ENCODE data around the gene PEX11A. TPM values are rescaled to one million over a fixed set of nuclear protein-coding genes. Genes with fewer than 3 reads are reported as not detected.

The PEX11A gene
- total RNA-seq, 5 donors from 2014 or later (not counting 1 experiment from before 2014, with no cell fraction given): 0.91 to 4.0 (median 2.0) TPM

- H3K4me1 ChIP-seq (ENCODE audit: control insufficient read depth in 1 of 2, extremely low read depth in 1 of 2, insufficient read depth in 2 of 2, low read length in 2 of 2): peaks cover 3 to 14% of the 10 kb centered on the region in 2 experiments
- no peaks in the 10 kb centered on the region for H3K9me3 ChIP-seq
- 1% methylated on average over 72 of the region's 87 CpGs for WGBS (ENCODE audit: insufficient coverage)
- POLR2A ChIA-PET: no interaction called here
- peaks cover 0 to 47% of the 10 kb centered on the region in 2 experiments for H3K27me3 ChIP-seq (replicated peaks in 1 of 2; ENCODE audit: control insufficient read depth in 2 of 2, extremely low read depth in 1 of 2, insufficient read depth in 2 of 2, low read length in 1 of 2)
- H3K27ac Mint-ChIP-seq: peak within 1 kb of the TSS in 1 of 2 donors; percentile 5
- H3K4me3 Mint-ChIP-seq: peak within 1 kb of the TSS; percentile 49 to 80 (median 60)
- peaks cover 11% of the 10 kb centered on the region in 3 donors for H3K4me1 Mint-ChIP-seq
- H3K27ac ChIP-seq (ENCODE audit: low read length): no peak within 1 kb of the TSS
- peaks cover 41 to 58% of the 10 kb centered on the region in 2 donors for H3K27me3 Mint-ChIP-seq
- peak; percentile 43 to 58 (median 48) for ATAC-seq (replicated peaks in 1 of 4)
- no peaks in the 10 kb centered on the region for H3K9me3 Mint-ChIP-seq
- peak within 1 kb of the TSS; percentile 30 to 71 for H3K4me3 ChIP-seq (ENCODE audit: control insufficient read depth in 1 of 2, extremely low read depth in 1 of 2, low read length in 1 of 2)
- no peaks in the 10 kb centered on the region for H3K36me3 Mint-ChIP-seq
- DNase-seq: peak in 2 of 35 experiments; percentile 5 to 11
- CTCF ChIA-PET: no interaction called here
- H3K36me3 ChIP-seq (ENCODE audit: control insufficient read depth in 2 of 2, extremely low read depth in 1 of 2, insufficient read depth in 1 of 2, low read length in 1 of 2): no peaks in the 10 kb centered on the region
These were observed 35.4 kb downstream of the PEX11A start, which contains the start of gene KIF7 for GRCh38 chr15:89654847-89655805. KIF7 (minus strand) TSS chr15:89655467; CDS start chr15:89652930, 2,537 bp downstream.

DNA sequence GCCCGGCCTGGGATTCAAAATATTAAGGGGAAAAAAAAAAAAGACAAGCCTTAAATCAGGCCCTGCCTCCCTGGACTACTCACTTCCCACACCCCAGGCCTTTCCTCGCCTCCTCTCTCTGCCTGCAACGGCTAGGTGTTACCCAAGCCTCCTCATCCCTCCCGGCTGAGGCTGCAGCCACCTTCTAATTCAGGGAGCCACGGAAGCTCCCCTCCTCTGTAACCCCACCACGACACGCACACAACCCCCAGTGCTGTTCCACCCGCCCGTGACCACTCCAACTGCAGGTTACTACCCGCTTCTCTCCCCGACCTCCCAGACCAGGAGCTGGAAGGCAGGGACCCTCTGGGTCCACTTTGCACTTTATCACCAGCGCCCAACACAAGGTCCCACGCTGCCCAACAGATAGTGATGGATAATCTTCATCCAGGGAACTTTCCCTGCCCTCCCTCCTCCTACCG is 36.2 kb downstream of the PEX11A start:
- ATAC-seq (replicated peaks in 1 of 4): no peak

GRCh38 chr15:89653578-89653977 is 37.0 kb downstream of the PEX11A start:
- Mint-ChIP-seq H3K4me1 (peaks cover 11% of the 10 kb centered on the region in 3 donors), H3K27ac (no peak overlapping the region), H3K36me3 (no peaks in the 10 kb centered on the region), H3K9me3 (no peaks in the 10 kb centered on the region), H3K4me3 (no peak overlapping the region), H3K27me3 (peaks cover 29 to 45% of the 10 kb centered on the region in 2 donors)
- ATAC-seq (replicated peaks in 1 of 4) (no peak), DNase-seq (no peak)
- POLR2A ChIA-PET: no interaction called here
- H3K9me3 ChIP-seq: no peaks in the 10 kb centered on the region
- peaks cover 3 to 14% of the 10 kb centered on the region in 2 experiments for H3K4me1 ChIP-seq (ENCODE audit: control insufficient read depth in 1 of 2, extremely low read depth in 1 of 2, insufficient read depth in 2 of 2, low read length in 2 of 2)
- H3K27ac ChIP-seq (ENCODE audit: low read length): no peak overlapping the region
- no peaks in the 10 kb centered on the region for H3K36me3 ChIP-seq (ENCODE audit: control insufficient read depth in 2 of 2, extremely low read depth in 1 of 2, insufficient read depth in 1 of 2, low read length in 1 of 2)
- peaks cover 0 to 45% of the 10 kb centered on the region in 2 experiments for H3K27me3 ChIP-seq (replicated peaks in 1 of 2; ENCODE audit: control insufficient read depth in 2 of 2, extremely low read depth in 1 of 2, insufficient read depth in 2 of 2, low read length in 1 of 2)
- CTCF ChIA-PET: no interaction called here
- no peak overlapping the region for H3K4me3 ChIP-seq (ENCODE audit: control insufficient read depth in 1 of 2, extremely low read depth in 1 of 2, low read length in 1 of 2)
- no CpG with 5 or more reads among the region's 2 CpGs for WGBS (ENCODE audit: insufficient coverage)

More for the DNA sequence above, 36.2 kb downstream of the PEX11A start:
- Mint-ChIP-seq H3K9me3 (no peaks in the 10 kb centered on the region), H3K27me3 (peaks cover 35 to 50% of the 10 kb centered on the region in 2 donors), H3K36me3 (no peaks in the 10 kb centered on the region), H3K4me1 (peaks cover 11% of the 10 kb centered on the region in 3 donors), H3K4me3 (peak overlapping the region; percentile 32 to 80 (median 49)), H3K27ac (no peak overlapping the region)
- peaks cover 0 to 45% of the 10 kb centered on the region in 2 experiments for H3K27me3 ChIP-seq (replicated peaks in 1 of 2; ENCODE audit: control insufficient read depth in 2 of 2, extremely low read depth in 1 of 2, insufficient read depth in 2 of 2, low read length in 1 of 2)
- H3K9me3 ChIP-seq: no peaks in the 10 kb centered on the region
- no peak for DNase-seq
- H3K36me3 ChIP-seq (ENCODE audit: control insufficient read depth in 2 of 2, extremely low read depth in 1 of 2, insufficient read depth in 1 of 2, low read length in 1 of 2): no peaks in the 10 kb centered on the region
- 57% methylated on average over 13 of the region's 14 CpGs for WGBS (ENCODE audit: insufficient coverage)
- ChIA-PET POLR2A (no interaction called here), CTCF (no interaction called here)
- peaks cover 3 to 14% of the 10 kb centered on the region in 2 experiments for H3K4me1 ChIP-seq (ENCODE audit: control insufficient read depth in 1 of 2, extremely low read depth in 1 of 2, insufficient read depth in 2 of 2, low read length in 2 of 2)
- peak overlapping the region in 1 of 2 donors; percentile 71 for H3K4me3 ChIP-seq (ENCODE audit: control insufficient read depth in 1 of 2, extremely low read depth in 1 of 2, low read length in 1 of 2)
- no peak overlapping the region for H3K27ac ChIP-seq (ENCODE audit: low read length)

DNA sequence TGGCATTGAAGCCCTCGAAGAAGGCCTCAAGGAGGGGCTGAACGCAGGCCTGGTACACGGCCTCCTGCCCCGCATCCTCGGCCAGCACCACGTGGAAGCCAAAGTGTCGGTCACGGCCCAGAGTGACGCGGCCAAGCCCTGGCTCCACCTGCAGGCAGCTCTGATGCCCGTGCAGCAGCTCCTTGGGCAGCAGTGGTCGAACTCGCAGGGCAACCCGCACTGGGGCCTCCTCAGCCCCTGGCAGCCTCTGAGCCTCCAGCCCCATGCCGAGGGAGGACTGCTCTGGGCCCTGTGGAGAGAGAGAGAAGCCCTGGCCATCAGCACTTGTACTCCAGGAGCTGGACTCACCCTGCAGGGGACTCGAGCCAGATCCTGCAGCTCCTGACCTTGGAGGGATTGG is 37.9 kb downstream of the PEX11A start:
- H3K9me3 ChIP-seq: no peaks in the 10 kb centered on the region
- Mint-ChIP-seq H3K4me1 (peaks cover 11% of the 10 kb centered on the region in 3 donors), H3K4me3 (no peak overlapping the region), H3K36me3 (no peaks in the 10 kb centered on the region), H3K27me3 (peaks cover 24 to 42% of the 10 kb centered on the region in 2 donors), H3K27ac (no peak overlapping the region), H3K9me3 (no peaks in the 10 kb centered on the region)
- ChIA-PET CTCF (no interaction called here), POLR2A (no interaction called here)
- peaks cover 0 to 44% of the 10 kb centered on the region in 2 experiments for H3K27me3 ChIP-seq (replicated peaks in 1 of 2; ENCODE audit: control insufficient read depth in 2 of 2, extremely low read depth in 1 of 2, insufficient read depth in 2 of 2, low read length in 1 of 2)
- no peak for ATAC-seq (replicated peaks in 1 of 4)
- no peaks in the 10 kb centered on the region for H3K36me3 ChIP-seq (ENCODE audit: control insufficient read depth in 2 of 2, extremely low read depth in 1 of 2, insufficient read depth in 1 of 2, low read length in 1 of 2)
- no peak overlapping the region for H3K4me3 ChIP-seq (ENCODE audit: control insufficient read depth in 1 of 2, extremely low read depth in 1 of 2, low read length in 1 of 2)
- peaks cover 3 to 14% of the 10 kb centered on the region in 2 experiments for H3K4me1 ChIP-seq (ENCODE audit: control insufficient read depth in 1 of 2, extremely low read depth in 1 of 2, insufficient read depth in 2 of 2, low read length in 2 of 2)
- 96% methylated on average over 14 of the region's 16 CpGs for WGBS (ENCODE audit: insufficient coverage)
- H3K27ac ChIP-seq (ENCODE audit: low read length): no peak overlapping the region
- no peak for DNase-seq

GRCh38 chr15:89652131-89652530 is 38.4 kb downstream of the PEX11A start:
- Mint-ChIP-seq H3K27ac (no peak overlapping the region), H3K27me3 (peaks cover 24 to 40% of the 10 kb centered on the region in 2 donors), H3K4me1 (peaks cover 11 to 13% (median 11%) of the 10 kb centered on the region in 3 donors), H3K36me3 (no peaks in the 10 kb centered on the region), H3K4me3 (no peak overlapping the region), H3K9me3 (no peaks in the 10 kb centered on the region)
- no peak overlapping the region for H3K27ac ChIP-seq (ENCODE audit: low read length)
- H3K27me3 ChIP-seq (replicated peaks in 1 of 2; ENCODE audit: control insufficient read depth in 2 of 2, extremely low read depth in 1 of 2, insufficient read depth in 2 of 2, low read length in 1 of 2): peaks cover 0 to 50% of the 10 kb centered on the region in 2 experiments
- 72% methylated on average over 6 of the region's 7 CpGs for WGBS (ENCODE audit: insufficient coverage)
- ChIA-PET CTCF (no interaction called here), POLR2A (no interaction called here)
- H3K9me3 ChIP-seq: no peaks in the 10 kb centered on the region
- DNase-seq (no peak), ATAC-seq (replicated peaks in 1 of 4) (no peak)
- H3K4me3 ChIP-seq (ENCODE audit: control insufficient read depth in 1 of 2, extremely low read depth in 1 of 2, low read length in 1 of 2): no peak overlapping the region
- H3K4me1 ChIP-seq (ENCODE audit: control insufficient read depth in 1 of 2, extremely low read depth in 1 of 2, insufficient read depth in 2 of 2, low read length in 2 of 2): peaks cover 3 to 16% of the 10 kb centered on the region in 2 experiments
- H3K36me3 ChIP-seq (ENCODE audit: control insufficient read depth in 2 of 2, extremely low read depth in 1 of 2, insufficient read depth in 1 of 2, low read length in 1 of 2): no peaks in the 10 kb centered on the region

DNA sequence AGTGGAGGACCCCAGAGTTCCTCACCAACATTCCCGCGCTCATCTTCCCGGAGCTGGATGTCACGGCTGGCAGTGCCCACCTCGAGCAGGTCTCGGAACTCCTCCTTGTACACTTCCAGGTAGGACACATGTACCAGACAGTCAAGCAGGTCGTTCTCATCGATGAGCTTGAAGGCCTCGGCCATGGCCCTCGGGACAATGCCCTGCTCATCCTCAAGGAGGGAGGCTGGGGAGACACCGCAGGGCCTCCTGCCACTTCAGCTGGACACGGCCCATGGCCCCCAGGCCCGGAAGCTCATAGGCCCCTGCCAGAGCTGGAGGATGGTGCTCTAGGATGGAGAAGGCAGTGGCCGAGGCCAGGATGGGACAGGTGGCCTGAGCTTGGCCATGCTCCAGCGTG is 40.8 kb downstream of the PEX11A start:
- WGBS (ENCODE audit: insufficient coverage): 95% methylated on average over 14 of the region's 15 CpGs
- Histone ChIP-seq H3K4me1 (ENCODE audit: control insufficient read depth in 1 of 2, extremely low read depth in 1 of 2, insufficient read depth in 2 of 2, low read length in 2 of 2) (peaks cover 3 to 8% of the 10 kb centered on the region in 2 experiments), H3K9me3 (no peaks in the 10 kb centered on the region), H3K27me3 (replicated peaks in 1 of 2; ENCODE audit: control insufficient read depth in 2 of 2, extremely low read depth in 1 of 2, insufficient read depth in 2 of 2, low read length in 1 of 2) (peaks cover 0 to 41% of the 10 kb centered on the region in 2 experiments), H3K4me3 (ENCODE audit: control insufficient read depth in 1 of 2, extremely low read depth in 1 of 2, low read length in 1 of 2) (no peak overlapping the region), H3K36me3 (ENCODE audit: control insufficient read depth in 2 of 2, extremely low read depth in 1 of 2, insufficient read depth in 1 of 2, low read length in 1 of 2) (no peaks in the 10 kb centered on the region), H3K27ac (ENCODE audit: low read length) (no peak overlapping the region)
- Mint-ChIP-seq H3K27ac (no peak overlapping the region), H3K36me3 (no peaks in the 10 kb centered on the region), H3K9me3 (no peaks in the 10 kb centered on the region), H3K27me3 (peaks cover 18 to 27% of the 10 kb centered on the region in 2 donors), H3K4me1 (peaks cover 5 to 7% (median 5%) of the 10 kb centered on the region in 3 donors), H3K4me3 (no peak overlapping the region)
- CTCF ChIA-PET: no interaction called here
- DNase-seq (no peak), ATAC-seq (replicated peaks in 1 of 4) (no peak)
- POLR2A ChIA-PET: no interaction called here

Measured in T-cell (primary cell).